CD4-positive, alpha-beta T cell (primary cell): ENCODE data around the gene STOM. TPM values are rescaled to one million over a fixed set of nuclear protein-coding genes. Genes with fewer than 3 reads are reported as not detected.

Source experiments
- ATAC-seq: fragments of 200-7000 bp; cut with Tn5 transposase; one replicate; pipeline ENCODE4 v1.10.0; 2022; ENCODE audit warnings: mild to moderate bottlenecking; ENCODE audit not compliant: poor library complexity
- CTCF ChIA-PET: fragments of 350-600 bp; sonication (Branson Sonifier 250); formaldehyde crosslinking; loops from one replicate; lab custom pipeline; 2021; ENCODE audit warnings: antibody characterized with exemption, inconsistent platforms; lab: Charles Lee
- POLR2A ChIA-PET: fragments of 350-600 bp; sonication (Branson Sonifier 250); formaldehyde crosslinking; loops from one replicate; lab custom pipeline; 2021; ENCODE audit warnings: antibody characterized with exemption, inconsistent platforms; lab: Charles Lee
- DNase-seq, 14 experiments: peaks; one replicate each; pipeline ENCODE4 v3.0.0-alpha.2; 2013 to 2020; ENCODE audit warnings: mixed read lengths in 2 of 14
- H3K27ac ChIP-seq, 2 donors: one replicate each; pipeline versions ENCODE4 v1.5.1 to v1.7.0; 2013; ENCODE audit warnings: low read length in 2 of 2, low read depth in 1 of 2, mild to moderate bottlenecking in 1 of 2
- H3K27me3 ChIP-seq, 2 experiments: 1 replicate in 1 of 2; 2 replicates in 1 of 2; pipeline versions ENCODE4 v1.6.1 to v1.7.0; 2013; ENCODE audit warnings: low read length in 2 of 2, control low read depth in 1 of 2, mild to moderate bottlenecking in 1 of 2, moderate library complexity in 1 of 2; ENCODE audit not compliant: insufficient read depth in 2 of 2, control insufficient read depth in 1 of 2
- H3K36me3 ChIP-seq: one replicate; pipeline ENCODE4 v1.6.1; 2013; ENCODE audit warnings: low read length, control low read depth; ENCODE audit not compliant: insufficient read depth
- H3K4me1 ChIP-seq: one replicate; pipeline ENCODE4 v1.6.1; 2013; ENCODE audit warnings: low read length, control low read depth; ENCODE audit not compliant: insufficient read depth
- H3K4me3 ChIP-seq: one replicate; pipeline ENCODE4 v1.5.1; 2013; ENCODE audit warnings: mild to moderate bottlenecking, low read length, moderate library complexity
- H3K9me3 ChIP-seq, 2 experiments: 1 replicate in 1 of 2; 2 replicates in 1 of 2; pipeline versions ENCODE4 v1.6.1 to v1.7.0; 2013; ENCODE audit warnings: low read length in 2 of 2, mild to moderate bottlenecking in 2 of 2, control low read depth in 1 of 2, moderate library complexity in 1 of 2; ENCODE audit not compliant: control insufficient read depth in 1 of 2, insufficient read depth in 1 of 2
- H3K27ac Mint-ChIP-seq: one replicate; pipeline ENCODE4 v1.8.0; 2020; ENCODE audit warnings: mixed read lengths
- H3K27me3 Mint-ChIP-seq: one replicate; pipeline ENCODE4 v1.8.0; 2021; ENCODE audit warnings: mixed read lengths
- H3K36me3 Mint-ChIP-seq: one replicate; pipeline ENCODE4 v1.8.0; 2021; ENCODE audit warnings: low read depth, mixed read lengths
- H3K4me1 Mint-ChIP-seq: one replicate; pipeline ENCODE4 v1.8.0; 2021; ENCODE audit warnings: low read depth, mixed read lengths
- H3K4me3 Mint-ChIP-seq: one replicate; pipeline ENCODE4 v1.8.0; 2020; ENCODE audit warnings: mild to moderate bottlenecking, mixed read lengths
- H3K9me3 Mint-ChIP-seq: one replicate; pipeline ENCODE4 v1.8.0; 2020; ENCODE audit warnings: mixed read lengths
- CTCF ChIP-seq: fragments of 200-600 bp; IDR thresholded peaks from one replicate; pipeline ENCODE4 v1.8.0; 2022; ENCODE audit warnings: antibody characterized with exemption, mild to moderate bottlenecking
- intact Hi-C, 2 experiments: fragments of 100-400 bp; cut with DNase I in 1 of 2; cut with micrococcal nuclease in 1 of 2; formaldehyde crosslinking; loops; one replicate each; pipeline versions ENCODE4 v1.15.1 to v1.9.0; 2023 to 2025; cut with DNase I, micrococcal nuclease
- total RNA-seq, 174 experiments: library from RNA in 2 of 174; stranded (reverse) in 2 of 174; gene quantifications; one replicate each; pipeline ENCODE4 v1.2.3 and lab custom pipeline; 2021 to 2026

Gene STOM
- total RNA-seq, 2 experiments from 2014 or later: 26.1 to 27.9 TPM

GRCh38 chr9:121309833-121310425 lies 60.1 kb downstream of the STOM start:
- H3K36me3 ChIP-seq: no peaks in the 10 kb centered on the region
- H3K27ac Mint-ChIP-seq: no peak overlapping the region
- no peak for DNase-seq
- no peaks in the 10 kb centered on the region for H3K4me1 ChIP-seq
- no peaks in the 10 kb centered on the region for H3K36me3 Mint-ChIP-seq
- ChIA-PET CTCF (interaction anchor here (0.6 to 1.3 kb wide), 2 partner anchors 10 to 18 kb away, joined by 3 to 4 read pairs; no protein-coding TSS in a partner anchor), POLR2A (no interaction called here)
- H3K4me3 ChIP-seq: no peak overlapping the region
- H3K9me3 ChIP-seq: no peaks in the 10 kb centered on the region
- ATAC-seq: no peak
- no peaks in the 10 kb centered on the region for H3K9me3 Mint-ChIP-seq
- no peaks in the 10 kb centered on the region for H3K27me3 Mint-ChIP-seq
- no peaks in the 10 kb centered on the region for H3K27me3 ChIP-seq
- intact Hi-C loops: no loop called here
- peak; percentile 11 for TF ChIP-seq CTCF
- no peak overlapping the region for H3K27ac ChIP-seq
- H3K4me3 Mint-ChIP-seq: no peak overlapping the region
- no peaks in the 10 kb centered on the region for H3K4me1 Mint-ChIP-seq

GRCh38 chr9:121309171-121309570 lies 60.9 kb downstream of the STOM start:
- Mint-ChIP-seq H3K9me3 (no peaks in the 10 kb centered on the region), H3K27me3 (no peaks in the 10 kb centered on the region), H3K27ac (no peak overlapping the region), H3K36me3 (no peaks in the 10 kb centered on the region), H3K4me1 (no peaks in the 10 kb centered on the region), H3K4me3 (no peak overlapping the region)
- Histone ChIP-seq H3K27ac (no peak overlapping the region), H3K36me3 (no peaks in the 10 kb centered on the region), H3K4me1 (no peaks in the 10 kb centered on the region), H3K9me3 (no peaks in the 10 kb centered on the region), H3K27me3 (no peaks in the 10 kb centered on the region), H3K4me3 (no peak overlapping the region)
- TF ChIP-seq CTCF: no peak
- DNase-seq (no peak), ATAC-seq (no peak)
- intact Hi-C loops: no loop called here
- ChIA-PET POLR2A (no interaction called here), CTCF (no interaction called here)

GRCh38 chr9:121308765-121309164 lies 61.3 kb downstream of the STOM start:
- H3K27ac Mint-ChIP-seq: no peak overlapping the region
- Histone ChIP-seq H3K27me3 (no peaks in the 10 kb centered on the region), H3K27ac (no peak overlapping the region), H3K9me3 (no peaks in the 10 kb centered on the region), H3K4me3 (no peak overlapping the region), H3K4me1 (no peaks in the 10 kb centered on the region), H3K36me3 (no peaks in the 10 kb centered on the region)
- POLR2A ChIA-PET: no interaction called here
- TF ChIP-seq CTCF: no peak
- H3K9me3 Mint-ChIP-seq: no peaks in the 10 kb centered on the region
- intact Hi-C loops: no loop called here
- CTCF ChIA-PET: no interaction called here
- H3K27me3 Mint-ChIP-seq: no peaks in the 10 kb centered on the region
- no peak for DNase-seq
- no peaks in the 10 kb centered on the region for H3K4me1 Mint-ChIP-seq
- ATAC-seq: no peak
- no peak overlapping the region for H3K4me3 Mint-ChIP-seq
- H3K36me3 Mint-ChIP-seq: no peaks in the 10 kb centered on the region
